ENCODE data around the gene PARP3. TPM values are rescaled to one million over a fixed set of nuclear protein-coding genes. Genes with fewer than 3 reads are reported as not detected.
A peak's percentile ranks its signal among the peaks of the same experiment; 100 is the strongest.

PARP3 gene
- total RNA-seq (2011; cell fraction: chromatin; rRNA removed; ENCODE audit: low replicate concordance) = 9.0 and 16.5 TPM in 2 replicates
- total RNA-seq (2011; cell fraction: nucleolus; rRNA removed) = 9.3 and 12.5 TPM in 2 replicates
- total RNA-seq (2011; cell fraction: nucleoplasm; rRNA removed) = 3.1 and 7.1 TPM in 2 replicates
- 5.2 and 6.2 TPM in 2 replicates for total RNA-seq (2014; rRNA removed)
- total RNA-seq (2014; rRNA removed; fragmentation: Illumina TruSeq; extraction: Trizol) = 1.9 and 2.2 TPM in 2 replicates
- 4.6 and 4.7 TPM in 2 replicates for total RNA-seq (2015; rRNA removed; fragmentation: Illumina TruSeq; extraction: Trizol)
- 4.8 and 6.5 TPM in 2 replicates for total RNA-seq (2021)
- 3.7 and 6.6 TPM in 2 replicates for polyA plus RNA-seq (2011; rRNA removed)
- 4.4 and 5.4 TPM in 2 replicates for polyA plus RNA-seq (2011; cell fraction: cytosol; rRNA removed)
- 39.5 and 39.6 TPM in 2 replicates for polyA plus RNA-seq (2011; cell fraction: nucleus; rRNA removed)
- 6.4 and 11.7 TPM in 2 replicates for polyA plus RNA-seq (2012)
- 4.5 and 5.3 TPM in 2 replicates for polyA plus RNA-seq (2014; fragmentation: Illumina TruSeq; extraction: Trizol)
- polyA plus RNA-seq (2014; fragmentation: Nextera tagmentation; extraction: Ambion mirVana) = under 1 TPM; 0.46 to 0.55 TPM
- 6.6 TPM in 2 replicates for polyA plus RNA-seq (2014; rRNA removed)
- polyA minus RNA-seq (2011; rRNA and poly(A)+ RNA removed) = 1.5 and 1.6 TPM in 2 replicates
- polyA minus RNA-seq (2011; cell fraction: cytosol; rRNA and poly(A)+ RNA removed) = 2.4 and 3.8 TPM in 2 replicates
- 4.3 and 6.9 TPM in 2 replicates for polyA minus RNA-seq (2011; cell fraction: nucleus; rRNA and poly(A)+ RNA removed)
- Bru-seq, nascent RNA = percentile 41 among the genes with signal in this experiment
- percentile 38 among the genes with signal in this experiment for BruChase-seq, experiment 1, labeled RNA remaining after a 2-hour chase
- BruChase-seq, experiment 2, labeled RNA remaining after a 6-hour chase = percentile 36 among the genes with signal in this experiment
- long read RNA-seq, experiment 1, transcript PARP3-201 (11 exons, 2,336 nt) = major isoform, 5 of 12 reads
- long read RNA-seq, experiment 1, partial matches to known transcripts = 4 of 12 reads
- long read RNA-seq, experiment 1, other reads (novel, unspliced or antisense) = 3 of 12 reads
- long read RNA-seq, experiment 2, partial matches to known transcripts = 0 of 2 reads
- long read RNA-seq, experiment 2, other reads (novel, unspliced or antisense) = 0 of 2 reads
- long read RNA-seq, experiment 3, partial matches to known transcripts = 1 of 7 reads
- long read RNA-seq, experiment 3, other reads (novel, unspliced or antisense) = 2 of 7 reads

DNA sequence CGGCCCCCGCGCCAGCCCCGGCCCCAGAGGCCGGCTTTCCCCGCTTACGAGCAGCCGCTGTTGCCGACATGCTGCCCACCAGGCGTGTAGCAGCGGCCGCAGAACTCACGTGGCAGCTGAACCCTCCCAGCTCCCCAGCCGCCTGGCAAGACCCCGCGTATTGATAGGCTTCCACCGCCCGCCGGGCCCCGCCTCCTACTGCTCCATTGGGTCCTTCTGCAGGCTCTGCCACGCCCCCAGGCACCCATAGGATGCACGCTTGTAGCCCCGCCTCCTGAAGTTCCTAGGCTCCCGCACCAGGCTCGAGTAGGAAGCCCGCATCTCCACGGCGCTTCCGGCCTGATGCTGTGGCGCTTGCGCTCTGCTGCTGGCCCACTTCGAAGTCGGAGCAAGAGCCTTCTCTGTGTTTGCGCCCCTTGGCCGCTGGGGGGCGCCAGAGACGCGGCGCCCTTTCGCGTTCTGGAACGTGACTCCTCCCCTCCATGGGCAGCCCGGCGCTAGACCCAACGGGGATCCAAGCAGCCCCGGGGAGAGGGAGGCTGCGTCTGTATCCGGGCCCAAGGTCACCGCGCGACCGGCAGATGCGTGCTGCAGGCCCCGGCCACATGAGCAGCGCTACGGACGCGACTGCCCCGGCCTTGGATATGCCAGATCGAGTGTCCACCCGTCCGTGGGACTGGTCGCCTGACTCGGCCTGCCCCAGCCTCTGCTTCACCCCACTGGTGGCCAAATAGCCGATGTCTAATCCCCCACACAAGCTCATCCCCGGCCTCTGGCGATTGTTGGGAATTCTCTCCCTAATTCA lies at the start of gene PARP3, which contains the start of gene RRP9:
Gene PARP3, plus strand, starts transcription at position 566 of the 805 bp plus-strand sequence. CDS start 993 bp downstream, outside the sequence.
Gene RRP9, minus strand, starts transcription at position 107 of the 805 bp plus-strand sequence. Its CDS starts 37 bp downstream, at position 70.
- in situ Hi-C loops (cut with MboI) = no loop called here
- DNase-seq (ENCODE audit: extremely low read depth in 1 of 4, low spot score in 3 of 4) (peak; percentile 93 to 99 (median 96)), ATAC-seq (peak; percentile 96), FAIRE-seq (peak; percentile 99)
- Histone ChIP-seq H3K4me1 (replicated peaks in 1 of 2; ENCODE audit: control insufficient read depth in 2 of 2, insufficient read depth in 2 of 2, low read length in 2 of 2) (peaks cover 19 to 33% of the 10 kb centered on the region in 2 experiments; a peak in 4 of 5 replicates), H3K27me3 (ENCODE audit: control insufficient read depth in 2 of 2, insufficient read depth in 2 of 2, low read length in 2 of 2) (no peaks in the 10 kb centered on the region), H3K27ac (ENCODE audit: extremely low read depth, low read depth, low read length) (peak within 1 kb of the TSS; percentile 88), H2AFZ (ENCODE audit: low read depth, low read length) (peak within 1 kb of the TSS; percentile 87), H3K36me3 (ENCODE audit: control insufficient read depth, insufficient read depth, low read length) (peaks cover 35% of the 10 kb centered on the region; the same call in 2 of the 3 replicates), H3K9me3 (replicated peaks; ENCODE audit: control insufficient read depth, insufficient read depth, low read depth, low read length) (no peaks in the 10 kb centered on the region), H3K79me2 (ENCODE audit: control insufficient read depth, insufficient read depth, low read length) (peaks cover 35% of the 10 kb centered on the region), H3K4me2 (ENCODE audit: insufficient read depth, low read length) (peak within 1 kb of the TSS; percentile 87), H4K20me1 (replicated peaks; ENCODE audit: control insufficient read depth, insufficient read depth, low read length) (no peaks in the 10 kb centered on the region), H3K4me3 (peak within 1 kb of the TSS; percentile 90), H3K9me1 (ENCODE audit: control insufficient read depth, insufficient read depth, low read length) (peaks cover 5% of the 10 kb centered on the region), H3K9ac (ENCODE audit: insufficient read depth in 1 of 2, low read depth in 2 of 2, low read length in 2 of 2) (peak within 1 kb of the TSS; percentile 86 to 92)
- ChIA-PET CTCF (ENCODE audit: low intra/inter-chr PET ratio) (interaction anchor here (1.0 kb wide), 1 partner anchor 202 kb away, joined by 4 read pairs; no protein-coding TSS in a partner anchor), POLR2A (interaction anchor here (0.5 to 1.3 kb wide), 9 partner anchors 12 to 1280 kb away, joined by 3 to 6 read pairs (median 4); partner anchors contain the start of gene ACY1)
- TSS peak; percentile 92 for BruUV-seq (replicated peaks)
- WGBS (ENCODE audit: insufficient coverage, low coverage, missing lambda C conversion rate) = under 1% methylated on average over 41 of the region's 67 CpGs
- intact Hi-C loops (cut with micrococcal nuclease) = loop anchor here (1.0 to 5.0 kb wide), 5 partner anchors 32 to 200 kb away; partner anchors contain the start of genes ABHD14B, DUSP7 and RPL29
- no peak for TF ChIP-seq ZNF398 (CRISPR knock-in tag; IDR thresholded peaks at IDR 0.05)
- TF ChIP-seq NFYB (IDR thresholded peaks at IDR 0.05; ENCODE audit: extremely low read depth, insufficient read length) = peak; percentile 71
- TF ChIP-seq RBM39 (optimal IDR thresholded peaks at IDR 0.05; ENCODE audit: low read depth, low read length) = no peak
- no peak for TF ChIP-seq NFATC3 (IDR thresholded peaks at IDR 0.05)
- peak; percentile 75 for TF ChIP-seq CXXC5 (CRISPR knock-in tag; IDR thresholded peaks at IDR 0.05)
- no peak for TF ChIP-seq MAFK (IDR thresholded peaks at IDR 0.05; ENCODE audit: low read length)
- TF ChIP-seq ETS1 (conservative IDR thresholded peaks at IDR 0.05; ENCODE audit: control insufficient read depth, low read depth, low read length) = peak; percentile 80
- TF ChIP-seq ATF7 (IDR thresholded peaks at IDR 0.05) = peak; percentile 71
- TF ChIP-seq, protein P1, sequence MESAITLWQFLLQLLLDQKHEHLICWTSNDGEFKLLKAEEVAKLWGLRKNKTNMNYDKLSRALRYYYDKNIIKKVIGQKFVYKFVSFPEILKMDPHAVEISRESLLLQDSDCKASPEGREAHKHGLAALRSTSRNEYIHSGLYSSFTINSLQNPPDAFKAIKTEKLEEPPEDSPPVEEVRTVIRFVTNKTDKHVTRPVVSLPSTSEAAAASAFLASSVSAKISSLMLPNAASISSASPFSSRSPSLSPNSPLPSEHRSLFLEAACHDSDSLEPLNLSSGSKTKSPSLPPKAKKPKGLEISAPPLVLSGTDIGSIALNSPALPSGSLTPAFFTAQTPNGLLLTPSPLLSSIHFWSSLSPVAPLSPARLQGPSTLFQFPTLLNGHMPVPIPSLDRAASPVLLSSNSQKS (CRISPR knock-in tag; IDR thresholded peaks at IDR 0.05) = no peak
- no peak for TF ChIP-seq KLF6 (CRISPR knock-in tag; IDR thresholded peaks at IDR 0.05; ENCODE audit: borderline replicate concordance)
- TF ChIP-seq NR4A1 (CRISPR knock-in tag; IDR thresholded peaks at IDR 0.05) = no peak
- 0 out of 2 replicates have a peak, but pooled peaks have one; percentile 26 for TF ChIP-seq NR4A1 (tag; IDR thresholded peaks at IDR 0.05)
